HCT116 (cell line): ENCODE results near the gene ATG16L1.

Experiments
- EZH2phosphoT487 ChIP-seq: fragments of 200-600 bp; IDR thresholded peaks from 2 replicates; pipeline ENCODE4 v1.6.1; 2018; ENCODE audit warnings: antibody characterized with exemption, borderline replicate concordance
- POLR2A ChIP-seq: IDR thresholded peaks from 2 replicates; pipeline ENCODE4 v1.7.0; 2011; ENCODE audit warnings: borderline replicate concordance; ENCODE audit not compliant: insufficient read depth, insufficient read length; ENCODE audit errors: extremely low read depth
- RAD21 ChIP-seq: IDR thresholded peaks from 2 replicates; pipeline ENCODE4 v1.6.1; 2012; ENCODE audit warnings: low read depth, mild to moderate bottlenecking
- SIN3A ChIP-seq: IDR thresholded peaks from 2 replicates; pipeline ENCODE4 v1.6.1; 2012; ENCODE audit warnings: low read depth
- ZNF274 ChIP-seq: fragments of 200-500 bp; sonication (Bioruptor generic); IDR thresholded peaks from 2 replicates; pipeline ENCODE4 v1.6.1; 2014; ENCODE audit warnings: mild to moderate bottlenecking, low read depth, low read length, inconsistent platforms
- TF ChIP-seq, protein P1 (sequence below), 3 experiments: fragments of 200-600 bp in 1 of 3; sonication (generic) in 1 of 3; IDR thresholded peaks in 2 of 3; conservative IDR thresholded peaks in 1 of 3; 2 replicates each; pipeline ENCODE4 v1.5.1; 2012 to 2017; ENCODE audit warnings: low read depth in 2 of 3, low read length in 2 of 3, antibody characterized with exemption in 1 of 3, borderline replicate concordance in 1 of 3, control low read depth in 1 of 3, mild to moderate bottlenecking in 1 of 3, mixed read lengths in 1 of 3, mixed run types in 1 of 3, moderate library complexity in 1 of 3; ENCODE audit not compliant: insufficient read depth in 1 of 3
- TF ChIP-seq, protein P2 (sequence below): IDR thresholded peaks from 2 replicates; pipeline ENCODE4 v1.6.1; 2011; ENCODE audit warnings: mild to moderate bottlenecking, low read length, moderate library complexity; ENCODE audit not compliant: insufficient replicate concordance; ENCODE audit errors: extremely low read depth
- TF ChIP-seq, protein P3 (sequence below): IDR thresholded peaks from 2 replicates; pipeline ENCODE4 v1.6.1; 2012

DNA sequence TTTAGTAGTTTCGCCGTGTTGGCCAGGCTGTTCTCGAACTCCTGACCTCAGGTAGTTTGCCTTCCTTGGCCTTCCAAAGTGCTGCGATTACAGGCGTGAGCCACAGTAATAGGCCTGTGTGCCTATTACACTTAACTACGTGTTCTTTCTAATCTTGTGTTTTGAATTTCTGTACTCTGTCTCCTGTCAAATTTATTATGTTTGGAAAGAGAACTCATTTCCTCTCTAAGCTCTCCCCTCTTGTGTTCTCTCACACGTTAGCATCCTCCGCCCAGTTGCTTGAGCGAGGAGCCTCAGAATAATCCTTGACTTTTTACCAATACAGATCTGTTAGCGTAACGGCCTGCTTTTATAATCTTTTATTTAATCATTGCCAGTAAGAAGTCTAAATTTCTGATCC lies 3.7 kb downstream of the ATG16L1 start:
- TF ChIP-seq ZNF274, result no peak
- TF ChIP-seq POLR2A, result no peak
- TF ChIP-seq, protein P1, sequence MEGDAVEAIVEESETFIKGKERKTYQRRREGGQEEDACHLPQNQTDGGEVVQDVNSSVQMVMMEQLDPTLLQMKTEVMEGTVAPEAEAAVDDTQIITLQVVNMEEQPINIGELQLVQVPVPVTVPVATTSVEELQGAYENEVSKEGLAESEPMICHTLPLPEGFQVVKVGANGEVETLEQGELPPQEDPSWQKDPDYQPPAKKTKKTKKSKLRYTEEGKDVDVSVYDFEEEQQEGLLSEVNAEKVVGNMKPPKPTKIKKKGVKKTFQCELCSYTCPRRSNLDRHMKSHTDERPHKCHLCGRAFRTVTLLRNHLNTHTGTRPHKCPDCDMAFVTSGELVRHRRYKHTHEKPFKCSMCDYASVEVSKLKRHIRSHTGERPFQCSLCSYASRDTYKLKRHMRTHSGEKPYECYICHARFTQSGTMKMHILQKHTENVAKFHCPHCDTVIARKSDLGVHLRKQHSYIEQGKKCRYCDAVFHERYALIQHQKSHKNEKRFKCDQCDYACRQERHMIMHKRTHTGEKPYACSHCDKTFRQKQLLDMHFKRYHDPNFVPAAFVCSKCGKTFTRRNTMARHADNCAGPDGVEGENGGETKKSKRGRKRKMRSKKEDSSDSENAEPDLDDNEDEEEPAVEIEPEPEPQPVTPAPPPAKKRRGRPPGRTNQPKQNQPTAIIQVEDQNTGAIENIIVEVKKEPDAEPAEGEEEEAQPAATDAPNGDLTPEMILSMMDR (IDR thresholded peaks at IDR 0.05 in 2 of 3, conservative IDR thresholded peaks at IDR 0.05 in 1 of 3; ENCODE audit: borderline replicate concordance in 1 of 3, insufficient read depth in 1 of 3, low read depth in 2 of 3, low read length in 2 of 3), result no peak
- TF ChIP-seq RAD21, result no peak
- TF ChIP-seq, protein P2, sequence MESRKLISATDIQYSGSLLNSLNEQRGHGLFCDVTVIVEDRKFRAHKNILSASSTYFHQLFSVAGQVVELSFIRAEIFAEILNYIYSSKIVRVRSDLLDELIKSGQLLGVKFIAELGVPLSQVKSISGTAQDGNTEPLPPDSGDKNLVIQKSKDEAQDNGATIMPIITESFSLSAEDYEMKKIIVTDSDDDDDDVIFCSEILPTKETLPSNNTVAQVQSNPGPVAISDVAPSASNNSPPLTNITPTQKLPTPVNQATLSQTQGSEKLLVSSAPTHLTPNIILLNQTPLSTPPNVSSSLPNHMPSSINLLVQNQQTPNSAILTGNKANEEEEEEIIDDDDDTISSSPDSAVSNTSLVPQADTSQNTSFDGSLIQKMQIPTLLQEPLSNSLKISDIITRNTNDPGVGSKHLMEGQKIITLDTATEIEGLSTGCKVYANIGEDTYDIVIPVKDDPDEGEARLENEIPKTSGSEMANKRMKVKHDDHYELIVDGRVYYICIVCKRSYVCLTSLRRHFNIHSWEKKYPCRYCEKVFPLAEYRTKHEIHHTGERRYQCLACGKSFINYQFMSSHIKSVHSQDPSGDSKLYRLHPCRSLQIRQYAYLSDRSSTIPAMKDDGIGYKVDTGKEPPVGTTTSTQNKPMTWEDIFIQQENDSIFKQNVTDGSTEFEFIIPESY, result no peak
- TF ChIP-seq, protein P3, sequence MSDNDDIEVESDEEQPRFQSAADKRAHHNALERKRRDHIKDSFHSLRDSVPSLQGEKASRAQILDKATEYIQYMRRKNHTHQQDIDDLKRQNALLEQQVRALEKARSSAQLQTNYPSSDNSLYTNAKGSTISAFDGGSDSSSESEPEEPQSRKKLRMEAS, result no peak
- TF ChIP-seq SIN3A, result no peak
- no peak for TF ChIP-seq EZH2phosphoT487
